Lung microvascular endothelial cell (primary cell): ENCODE data around the gene FAM111A. TPM values are rescaled to one million over a fixed set of nuclear protein-coding genes. Genes with fewer than 3 reads are reported as not detected.

Experiments
- DNase-seq, 2 donors: peaks; one replicate each; pipeline versions ENCODE4 v3.0.0 to v3.0.0-alpha.2; 2010; ENCODE audit warnings: low read depth in 2 of 2
- total RNA-seq: library from RNA; depleted of rRNA; stranded (reverse); fragments of >200 nt; gene quantifications from 2 replicates; pipeline ENCODE4 v1.2.1, GENCODE V29; 2014

Gene FAM111A
- total RNA-seq, 1 donor from 2014 or later, result 52.6 TPM

GRCh38 chr11:59141673-59142460, 789 bp upstream of the FAM111A start:
- peak in 1 of 2 donors; percentile 7 for DNase-seq

- DNase-seq, result peak; percentile 2 to 17
Measured at GRCh38 chr11:59144096-59144495, 1.4 kb downstream of the FAM111A start.

- DNase-seq, result peak; percentile 81 to 87
Measured at GRCh38 chr11:59144579-59145345, 2.1 kb downstream of the FAM111A start.

- peak in 1 of 2 donors; percentile 2 for DNase-seq
Measured at GRCh38 chr11:59145534-59145933, 2.9 kb downstream of the FAM111A start.

DNA sequence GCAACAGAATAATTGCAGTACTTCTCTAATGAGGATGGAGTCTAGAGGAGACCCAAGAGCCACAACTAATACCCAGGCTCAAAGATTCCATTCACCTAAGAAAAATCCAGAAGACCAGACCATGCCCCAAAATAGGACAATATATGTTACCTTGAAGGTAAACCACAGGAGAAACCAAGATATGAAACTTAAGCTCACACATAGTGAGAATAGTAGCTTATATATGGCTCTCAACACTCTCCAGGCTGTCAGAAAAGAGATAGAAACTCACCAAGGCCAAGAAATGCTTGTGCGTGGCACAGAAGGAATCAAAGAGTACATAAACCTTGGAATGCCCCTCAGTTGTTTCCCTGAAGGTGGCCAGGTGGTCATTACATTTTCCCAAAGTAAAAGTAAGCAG, 9.1 kb downstream of the FAM111A start:
- no peak for DNase-seq

DNA sequence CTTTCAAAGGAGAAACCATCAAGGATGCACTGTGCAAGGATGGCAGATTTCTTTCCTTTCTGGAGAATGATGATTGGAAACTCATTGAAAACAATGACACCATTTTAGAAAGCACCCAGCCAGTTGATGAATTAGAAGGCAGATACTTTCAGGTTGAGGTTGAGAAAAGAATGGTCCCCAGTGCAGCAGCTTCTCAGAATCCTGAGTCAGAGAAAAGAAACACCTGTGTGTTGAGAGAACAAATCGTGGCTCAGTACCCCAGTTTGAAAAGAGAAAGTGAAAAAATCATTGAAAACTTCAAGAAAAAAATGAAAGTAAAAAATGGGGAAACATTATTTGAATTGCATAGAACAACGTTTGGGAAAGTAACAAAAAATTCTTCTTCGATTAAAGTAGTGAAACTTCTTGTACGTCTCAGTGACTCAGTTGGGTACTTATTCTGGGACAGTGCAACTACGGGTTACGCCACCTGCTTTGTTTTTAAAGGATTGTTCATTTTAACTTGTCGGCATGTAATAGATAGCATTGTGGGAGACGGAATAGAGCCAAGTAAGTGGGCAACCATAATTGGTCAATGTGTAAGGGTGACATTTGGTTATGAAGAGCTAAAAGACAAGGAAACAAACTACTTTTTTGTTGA, 9.8 kb downstream of the FAM111A start:
- DNase-seq, result no peak

- DNase-seq, result no peak
Measured at GRCh38 chr11:59154610-59155009, 12.0 kb downstream of the FAM111A start.

DNA sequence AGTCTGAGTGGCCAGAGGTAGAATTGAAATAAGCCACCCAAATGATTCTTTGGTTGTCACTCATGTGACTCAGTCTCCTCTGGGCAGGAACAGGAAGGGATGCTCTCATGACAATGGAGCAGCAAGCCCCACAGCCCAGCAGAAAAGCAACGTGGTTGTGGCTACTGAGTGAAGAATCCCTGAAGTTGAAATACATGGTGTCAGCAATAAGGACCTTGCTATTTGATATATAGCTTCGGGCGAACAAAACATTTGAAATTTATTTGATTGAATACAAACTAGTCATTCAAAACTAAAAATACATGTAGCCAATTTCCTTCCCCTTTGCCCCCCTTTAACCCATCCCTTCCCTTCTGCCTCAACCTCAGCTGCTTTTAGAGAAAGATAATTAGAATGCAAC, 14.8 kb downstream of the FAM111A start:
- DNase-seq, result peak; percentile 10 to 32

GRCh38 chr11:59158206-59159068, 15.8 kb downstream of the FAM111A start:
- peak; percentile 81 to 90 for DNase-seq

- no peak for DNase-seq
Measured at GRCh38 chr11:59164028-59164427, 21.4 kb downstream of the FAM111A start.

DNA sequence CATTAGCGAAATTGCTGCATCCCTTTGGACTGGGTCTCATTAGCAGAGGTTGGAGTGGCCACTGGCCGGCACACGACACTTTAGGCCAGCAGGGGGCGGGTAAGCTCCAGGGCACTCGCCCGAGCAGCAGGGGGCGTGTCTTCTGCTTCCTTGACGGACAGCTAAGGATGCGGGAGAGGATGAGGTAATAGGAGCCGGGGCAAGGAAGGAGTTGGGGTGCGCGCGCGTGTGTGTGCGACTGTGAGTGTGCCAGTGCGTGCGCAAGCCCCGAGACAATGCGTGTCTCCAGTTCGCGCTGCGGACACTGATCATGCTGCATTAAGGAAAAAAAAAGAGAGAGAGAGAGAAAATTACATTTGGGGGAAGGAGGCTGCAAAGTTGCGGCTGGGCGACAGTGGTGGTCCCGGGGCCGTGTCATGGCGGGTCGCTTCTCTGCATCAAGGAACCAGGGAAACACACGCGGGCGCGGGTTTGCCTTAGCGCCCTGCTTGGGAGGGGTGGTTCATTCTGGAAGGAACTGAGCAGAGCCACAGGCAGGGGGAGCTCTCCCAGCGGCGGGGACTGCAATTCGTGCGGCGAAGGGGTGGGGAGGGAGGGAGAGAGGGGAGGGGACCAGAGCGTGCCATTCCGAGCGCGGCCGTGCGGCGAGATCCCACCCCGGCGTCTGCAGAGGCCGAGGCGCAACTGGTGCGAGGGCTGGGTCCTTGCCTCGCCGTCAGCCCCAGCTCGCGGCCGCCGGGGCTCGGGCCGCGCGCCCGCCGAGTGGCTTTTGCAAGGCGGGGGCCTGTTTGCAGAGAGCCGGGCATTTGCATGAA, 29.1 kb downstream of the FAM111A start, which contains the start of gene DTX4:
DTX4 (plus strand) TSS at position 625 of the 815 bp plus-strand sequence. CDS start 464 bp downstream, outside the sequence.
- peak; percentile 91 to 93 for DNase-seq

GRCh38 chr11:59172345-59173079, 29.9 kb downstream of the FAM111A start:
- no peak for DNase-seq

GRCh38 chr11:59173080-59173963, 30.7 kb downstream of the FAM111A start:
- DNase-seq, result peak in 1 of 2 donors; percentile 10

GRCh38 chr11:59173964-59174663, 31.5 kb downstream of the FAM111A start:
- peak in 1 of 2 donors; percentile 28 for DNase-seq

- DNase-seq, result no peak
Measured at GRCh38 chr11:59174664-59175033, 32.0 kb downstream of the FAM111A start.

DNA sequence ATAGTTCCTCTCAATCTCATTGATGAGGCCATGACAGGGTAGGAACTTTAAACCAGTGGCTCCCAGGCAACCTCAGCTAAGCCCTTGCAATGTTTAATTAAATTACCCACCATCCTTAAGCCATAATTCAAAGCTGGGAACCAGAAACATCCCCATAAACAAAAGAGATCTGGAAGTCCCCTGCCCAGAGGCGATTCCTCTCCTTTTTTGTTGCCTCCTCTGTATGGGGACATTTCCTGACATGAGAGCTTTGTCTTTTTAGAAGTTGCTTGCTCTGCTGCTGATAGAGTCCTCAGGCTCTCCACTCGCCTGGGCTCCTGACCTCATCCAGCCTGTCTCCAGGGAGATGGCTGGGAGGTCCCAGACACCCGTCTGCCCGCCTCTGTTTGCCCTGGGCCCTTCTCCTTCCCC, 32.4 kb downstream of the FAM111A start:
- DNase-seq, result no peak

GRCh38 chr11:59176330-59176729, 33.7 kb downstream of the FAM111A start:
- no peak for DNase-seq

DNA sequence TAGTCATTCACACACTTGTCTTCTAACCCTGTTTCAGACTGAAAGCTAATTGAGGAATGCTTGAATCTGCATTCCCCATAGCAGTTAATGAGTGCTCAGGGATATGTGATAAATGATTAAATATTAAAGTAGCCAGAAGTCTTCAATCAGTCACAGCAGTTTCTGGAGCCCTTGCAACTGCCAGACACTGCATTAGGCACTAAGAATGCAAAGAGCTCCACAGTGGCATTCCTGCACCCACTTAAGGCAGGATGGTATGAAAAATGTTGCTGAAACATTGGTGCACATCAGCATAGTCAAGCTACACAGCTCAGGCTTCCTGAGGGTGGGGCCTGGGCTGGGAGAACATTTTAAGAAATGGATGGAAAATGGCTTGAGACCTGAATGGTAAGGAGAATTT, 35.7 kb downstream of the FAM111A start:
- no peak for DNase-seq
